ENCODE data around the gene KMT5C. TPM values are rescaled to one million over a fixed set of nuclear protein-coding genes. Genes with fewer than 3 reads are reported as not detected.
"Not testable (repeated sequence)": the region's sequence is repeated elsewhere in the genome, so short reads cannot be mapped to it uniquely, and the experiment has no call there.

KMT5C gene
- total RNA-seq, 2 donors from 2014 or later = 15.6 to 25.3 TPM

DNA sequence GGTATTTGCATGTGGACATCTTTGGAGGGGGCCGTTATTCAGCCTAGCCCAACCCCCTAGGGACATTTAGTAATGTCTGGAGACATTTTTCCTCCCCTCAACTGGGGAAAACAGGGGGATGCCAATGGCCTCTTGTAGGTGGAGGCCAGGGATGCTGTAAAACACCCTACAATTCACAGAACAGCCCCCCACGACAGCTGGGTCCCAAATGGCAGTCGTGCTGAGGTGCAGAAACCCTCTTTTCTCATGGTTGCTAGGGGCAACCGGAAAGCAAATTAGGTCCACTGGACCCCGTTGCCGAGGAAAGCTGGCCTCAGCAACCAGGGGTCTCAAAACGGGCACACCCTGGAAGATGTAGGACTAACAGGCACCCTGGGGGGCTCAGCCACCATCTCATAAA lies 29.2 kb upstream of the KMT5C start:
- peaks cover 5% of the 10 kb centered on the region for H3K4me1 Mint-ChIP-seq
- no peaks in the 10 kb centered on the region for H3K27me3 Mint-ChIP-seq
- no peaks in the 10 kb centered on the region for H3K9me3 Mint-ChIP-seq
- H3K4me3 Mint-ChIP-seq = no peak overlapping the region
- no peak overlapping the region for H3K27ac Mint-ChIP-seq
- ATAC-seq (replicated peaks) = no peak
- no peaks in the 10 kb centered on the region for H3K36me3 Mint-ChIP-seq (ENCODE audit: low read depth)

DNA sequence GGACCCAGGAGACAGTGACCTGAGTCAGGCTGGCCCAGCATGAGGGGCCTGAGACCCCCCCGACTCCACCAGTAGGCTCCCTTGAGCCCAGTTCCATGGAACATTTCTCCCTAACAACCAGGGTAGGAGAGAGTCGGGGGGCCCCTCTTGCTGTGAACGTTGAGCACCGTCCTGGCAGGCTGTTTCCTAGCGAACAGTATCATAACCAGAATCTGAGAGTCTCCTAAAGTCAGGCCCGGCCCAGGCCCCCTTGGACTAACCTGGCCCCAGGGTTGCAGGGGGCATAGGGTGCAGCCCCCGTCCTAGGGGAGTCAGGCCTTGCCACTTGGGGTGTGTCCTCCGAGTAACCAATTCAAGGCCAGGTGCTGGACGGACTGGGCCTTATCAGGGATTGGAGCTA lies 28.3 kb upstream of the KMT5C start:
- H3K36me3 Mint-ChIP-seq (ENCODE audit: low read depth) = no peaks in the 10 kb centered on the region
- H3K4me1 Mint-ChIP-seq = peaks cover 5% of the 10 kb centered on the region
- no peak for ATAC-seq (replicated peaks)
- no peak overlapping the region for H3K27ac Mint-ChIP-seq
- H3K9me3 Mint-ChIP-seq = no peaks in the 10 kb centered on the region
- no peak overlapping the region for H3K4me3 Mint-ChIP-seq
- no peaks in the 10 kb centered on the region for H3K27me3 Mint-ChIP-seq

DNA sequence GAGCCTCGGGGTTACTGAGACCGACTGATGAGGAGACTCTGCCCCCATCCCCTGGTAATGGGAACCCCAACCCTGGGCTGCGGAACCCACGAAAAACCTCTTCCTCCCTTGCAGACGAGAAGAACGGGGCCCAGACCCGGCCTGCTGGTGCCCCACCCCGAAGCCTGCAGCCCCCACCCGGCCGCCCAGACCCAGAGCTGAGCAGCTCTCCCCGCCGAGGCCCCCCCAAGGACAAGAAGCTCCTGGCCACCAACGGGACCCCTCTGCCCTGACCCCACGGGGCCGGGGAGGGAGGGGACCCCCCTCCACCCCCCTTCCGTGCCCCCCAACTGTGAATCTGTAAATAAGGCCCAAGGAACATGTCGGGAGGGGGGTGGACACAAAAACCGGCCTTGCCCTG lies 27.9 kb upstream of the KMT5C start:
- Mint-ChIP-seq H3K4me3 (no peak overlapping the region), H3K4me1 (peaks cover 5% of the 10 kb centered on the region), H3K9me3 (no peaks in the 10 kb centered on the region), H3K27ac (no peak overlapping the region), H3K36me3 (ENCODE audit: low read depth) (no peaks in the 10 kb centered on the region), H3K27me3 (no peaks in the 10 kb centered on the region)
- no peak for ATAC-seq (replicated peaks)

GRCh38 chr19:55312621-55313512 lies 26.8 kb upstream of the KMT5C start:
- no peak overlapping the region for H3K27ac Mint-ChIP-seq
- H3K27me3 Mint-ChIP-seq = no peaks in the 10 kb centered on the region
- no peaks in the 10 kb centered on the region for H3K36me3 Mint-ChIP-seq (ENCODE audit: low read depth)
- no peak overlapping the region for H3K4me3 Mint-ChIP-seq
- H3K9me3 Mint-ChIP-seq = no peaks in the 10 kb centered on the region
- ATAC-seq (replicated peaks) = no peak
- H3K4me1 Mint-ChIP-seq = peaks cover 5% of the 10 kb centered on the region

DNA sequence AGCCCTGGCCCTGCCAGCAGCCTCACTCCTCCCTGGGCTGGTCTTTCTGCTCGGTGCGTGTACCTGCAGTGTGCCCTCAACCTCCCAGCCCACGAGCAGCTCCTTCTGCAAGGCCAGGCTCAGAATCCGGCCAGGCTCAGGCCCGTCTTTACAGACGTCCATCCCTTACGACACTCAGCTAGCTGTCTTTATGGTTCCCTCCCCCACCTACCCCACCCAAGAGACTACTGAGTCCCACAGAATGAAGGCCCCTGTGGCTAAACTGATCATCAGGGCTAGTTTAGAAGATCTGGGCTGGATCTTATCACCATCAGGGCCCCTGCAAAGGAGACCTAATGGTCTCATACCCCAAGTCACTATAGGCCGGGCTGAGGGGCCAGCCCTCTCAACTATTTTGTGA lies 25.3 kb upstream of the KMT5C start:
- no peak for ATAC-seq (replicated peaks)
- no peak overlapping the region for H3K4me3 Mint-ChIP-seq
- H3K36me3 Mint-ChIP-seq (ENCODE audit: low read depth) = no peaks in the 10 kb centered on the region
- H3K27me3 Mint-ChIP-seq = no peaks in the 10 kb centered on the region
- H3K27ac Mint-ChIP-seq = no peak overlapping the region
- no peaks in the 10 kb centered on the region for H3K9me3 Mint-ChIP-seq
- H3K4me1 Mint-ChIP-seq = peaks cover 5% of the 10 kb centered on the region

GRCh38 chr19:55315956-55316525 lies 23.6 kb upstream of the KMT5C start:
- Mint-ChIP-seq H3K9me3 (no peaks in the 10 kb centered on the region), H3K4me3 (no peak overlapping the region), H3K36me3 (ENCODE audit: low read depth) (no peaks in the 10 kb centered on the region), H3K27me3 (no peaks in the 10 kb centered on the region), H3K4me1 (peaks cover 5% of the 10 kb centered on the region), H3K27ac (no peak overlapping the region)
- ATAC-seq (replicated peaks) = no peak

DNA sequence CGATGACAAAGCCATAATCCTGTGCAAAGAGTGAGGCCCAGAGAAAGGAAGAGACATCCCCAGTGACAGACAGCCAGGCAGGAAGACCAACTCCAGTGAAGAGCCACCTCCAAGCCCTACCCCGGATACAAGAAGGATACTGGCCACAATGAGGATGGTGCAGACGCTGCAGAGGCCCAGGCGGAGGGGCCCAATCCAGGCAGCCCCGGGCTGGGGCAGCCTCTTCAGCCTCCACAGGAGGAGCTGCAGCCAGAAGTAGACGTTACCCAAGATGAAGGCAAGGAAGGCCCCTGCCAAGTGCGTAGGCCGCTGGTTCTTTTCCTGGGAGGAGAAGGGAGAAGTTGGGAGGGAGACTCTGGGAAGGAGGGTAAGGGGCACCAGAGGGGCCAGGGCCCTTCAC lies 23.0 kb upstream of the KMT5C start:
- no peaks in the 10 kb centered on the region for H3K36me3 Mint-ChIP-seq (ENCODE audit: low read depth)
- H3K4me1 Mint-ChIP-seq = peaks cover 5% of the 10 kb centered on the region
- no peak for ATAC-seq (replicated peaks)
- H3K4me3 Mint-ChIP-seq = no peak overlapping the region
- no peaks in the 10 kb centered on the region for H3K9me3 Mint-ChIP-seq
- no peak overlapping the region for H3K27ac Mint-ChIP-seq
- no peaks in the 10 kb centered on the region for H3K27me3 Mint-ChIP-seq

DNA sequence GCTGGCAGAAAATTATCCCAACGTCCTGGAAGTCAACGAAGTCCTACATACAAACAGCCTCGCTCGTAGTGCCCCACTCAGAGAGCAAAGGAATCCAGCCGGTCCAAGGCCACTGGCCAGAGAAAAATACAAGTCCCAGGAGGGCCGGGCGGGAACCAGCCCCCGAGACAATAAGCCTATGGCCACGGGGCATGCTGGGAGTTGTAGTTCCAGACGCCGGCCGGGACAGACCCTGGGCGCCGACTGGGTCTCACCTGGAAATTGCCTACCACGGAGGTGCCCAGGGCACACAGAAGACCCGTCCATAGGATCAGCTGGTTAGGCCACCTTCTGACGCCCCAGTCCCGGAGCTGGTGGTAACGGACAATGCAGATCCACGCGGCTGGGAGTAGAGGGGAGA lies 19.9 kb upstream of the KMT5C start:
- Mint-ChIP-seq H3K36me3 (ENCODE audit: low read depth) (no peaks in the 10 kb centered on the region), H3K9me3 (no peaks in the 10 kb centered on the region), H3K4me1 (no peaks in the 10 kb centered on the region), H3K4me3 (no peak overlapping the region), H3K27me3 (peaks cover 3% of the 10 kb centered on the region), H3K27ac (no peak overlapping the region)
- no peak for ATAC-seq (replicated peaks)

- ATAC-seq (replicated peaks) = no peak
- Mint-ChIP-seq H3K9me3 (no peaks in the 10 kb centered on the region), H3K27me3 (peaks cover 3% of the 10 kb centered on the region), H3K4me3 (no peak overlapping the region), H3K4me1 (no peaks in the 10 kb centered on the region), H3K27ac (no peak overlapping the region), H3K36me3 (ENCODE audit: low read depth) (no peaks in the 10 kb centered on the region)
Measured at GRCh38 chr19:55320844-55321419, 18.7 kb upstream of the KMT5C start.

- no peaks in the 10 kb centered on the region for H3K36me3 Mint-ChIP-seq (ENCODE audit: low read depth)
- H3K4me3 Mint-ChIP-seq = no peak overlapping the region
Measured at GRCh38 chr19:55321466-55322137, 18.1 kb upstream of the KMT5C start.

GRCh38 chr19:55322204-55322885 lies 17.3 kb upstream of the KMT5C start:
- Mint-ChIP-seq H3K36me3 (ENCODE audit: low read depth) (no peaks in the 10 kb centered on the region), H3K4me3 (no peak overlapping the region), H3K9me3 (no peaks in the 10 kb centered on the region), H3K27me3 (peaks cover 3% of the 10 kb centered on the region), H3K4me1 (no peaks in the 10 kb centered on the region), H3K27ac (peak overlapping the region; percentile 38)
- ATAC-seq (replicated peaks) = no peak

More at GRCh38 chr19:55321466-55322137, 18.1 kb upstream of the KMT5C start:
- peaks cover 3% of the 10 kb centered on the region for H3K27me3 Mint-ChIP-seq
- H3K4me1 Mint-ChIP-seq = no peaks in the 10 kb centered on the region
- ATAC-seq (replicated peaks) = no peak
- peak overlapping the region; percentile 11 for H3K27ac Mint-ChIP-seq
- no peaks in the 10 kb centered on the region for H3K9me3 Mint-ChIP-seq

DNA sequence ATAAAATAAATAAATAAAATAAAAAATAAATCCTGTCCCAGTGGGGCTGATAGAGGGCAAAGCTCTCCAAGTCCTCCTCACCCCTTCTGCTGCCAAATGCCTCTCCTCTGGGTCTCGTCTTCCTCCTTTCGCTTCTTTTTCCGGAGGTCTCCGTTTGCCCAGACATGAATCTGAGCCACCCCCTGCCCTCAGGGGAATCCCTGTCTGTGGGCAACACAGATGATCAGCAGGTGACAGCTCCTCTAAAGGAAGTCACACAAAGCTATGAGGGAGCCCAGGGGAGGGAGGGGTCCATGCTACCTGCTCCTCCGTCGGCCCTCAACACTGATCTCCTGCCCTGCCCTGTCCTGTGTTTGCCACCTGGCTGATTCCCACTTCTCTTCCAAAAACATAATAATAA lies 15.0 kb upstream of the KMT5C start:
- Mint-ChIP-seq H3K36me3 (ENCODE audit: low read depth) (no peaks in the 10 kb centered on the region), H3K27me3 (peaks cover 6% of the 10 kb centered on the region), H3K9me3 (no peaks in the 10 kb centered on the region), H3K4me1 (no peaks in the 10 kb centered on the region), H3K27ac (no peak overlapping the region), H3K4me3 (no peak overlapping the region)
- ATAC-seq (replicated peaks) = no peak

- H3K27me3 Mint-ChIP-seq = peaks cover 6% of the 10 kb centered on the region
- no peak for ATAC-seq (replicated peaks)
- no peak within 1 kb of the TSS for H3K27ac Mint-ChIP-seq
- no peaks in the 10 kb centered on the region for H3K4me1 Mint-ChIP-seq
- H3K4me3 Mint-ChIP-seq = no peak within 1 kb of the TSS
- H3K36me3 Mint-ChIP-seq (ENCODE audit: low read depth) = no peaks in the 10 kb centered on the region
- H3K9me3 Mint-ChIP-seq = no peaks in the 10 kb centered on the region
Measured at GRCh38 chr19:55325172-55325571, 14.5 kb upstream of the KMT5C start, which contains the start of gene TMEM150B. Gene TMEM150B (minus strand): TSS chr19:55325341. CDS start chr19:55321036, 4,305 bp downstream.

GRCh38 chr19:55328774-55329318 lies 10.8 kb upstream of the KMT5C start:
- not testable (repeated sequence) for H3K27me3 Mint-ChIP-seq; H3K9me3 Mint-ChIP-seq; ATAC-seq (replicated peaks); H3K27ac Mint-ChIP-seq; H3K4me3 Mint-ChIP-seq; H3K36me3 Mint-ChIP-seq (ENCODE audit: low read depth); H3K4me1 Mint-ChIP-seq

Data from activated T-helper 17 cell treated with anti-CD3 and anti-CD28 coated beads, Interleukin-2, amount 50 U/mL, for 72 hours (primary cell).